ENCODE measurements around the gene PSTPIP1. TPM values are rescaled to one million over a fixed set of nuclear protein-coding genes. Genes with fewer than 3 reads are reported as not detected.

Gene PSTPIP1
- total RNA-seq, 4 donors from 2014 or later, result 2.9 to 8.9 (median 4.0) TPM

DNA sequence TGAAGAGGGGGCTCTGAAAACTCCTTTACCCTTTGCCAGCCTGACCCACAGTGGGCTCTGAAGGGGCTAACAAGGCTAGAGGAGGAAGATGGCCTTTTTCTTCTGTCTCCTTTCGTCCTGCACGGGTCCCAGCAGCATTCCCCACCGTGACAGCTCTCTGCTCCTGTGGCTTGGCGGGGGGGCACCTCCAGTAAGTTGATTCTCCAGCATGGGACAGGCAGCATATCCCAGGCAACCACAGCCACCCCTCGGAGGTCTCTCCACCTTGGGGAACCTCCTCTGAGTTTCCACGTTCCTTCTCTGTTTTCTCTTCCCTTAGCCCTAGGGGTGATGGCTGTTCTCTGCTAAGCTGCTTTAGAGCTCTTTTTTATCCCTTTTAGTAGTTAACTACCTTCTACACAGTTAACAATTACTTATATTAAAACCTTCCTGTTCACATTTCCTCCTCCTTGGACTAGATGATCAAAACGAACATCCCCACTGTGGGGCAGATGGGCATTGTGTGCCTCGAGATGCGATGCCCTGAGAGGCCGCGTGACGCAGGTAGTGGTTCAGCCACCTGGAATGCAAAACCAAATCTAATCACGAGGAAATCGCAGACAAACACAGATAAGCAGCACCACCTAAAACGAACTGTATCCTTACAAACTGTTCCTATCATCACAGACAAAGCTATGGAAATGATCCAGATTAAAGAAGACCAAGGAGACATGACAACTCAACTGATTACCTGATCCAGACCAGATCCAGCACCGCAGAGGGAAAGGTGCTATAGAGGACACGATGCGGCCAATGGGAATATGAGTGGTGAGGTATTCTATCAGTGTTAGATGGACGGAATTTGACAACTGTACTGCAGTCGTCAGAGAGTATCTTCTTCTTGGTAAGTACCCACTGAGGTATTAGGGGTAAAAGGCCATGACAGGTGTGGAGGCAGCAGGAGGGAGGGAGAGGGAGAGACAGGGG lies 48.3 kb downstream of the PSTPIP1 start:
- WGBS, 2 donors, result 89 to 91% methylated on average over 20 of the region's 20 CpGs
- intact Hi-C loops (cut with DNase I; ENCODE audit: low total_unique reads), result no loop called here

DNA sequence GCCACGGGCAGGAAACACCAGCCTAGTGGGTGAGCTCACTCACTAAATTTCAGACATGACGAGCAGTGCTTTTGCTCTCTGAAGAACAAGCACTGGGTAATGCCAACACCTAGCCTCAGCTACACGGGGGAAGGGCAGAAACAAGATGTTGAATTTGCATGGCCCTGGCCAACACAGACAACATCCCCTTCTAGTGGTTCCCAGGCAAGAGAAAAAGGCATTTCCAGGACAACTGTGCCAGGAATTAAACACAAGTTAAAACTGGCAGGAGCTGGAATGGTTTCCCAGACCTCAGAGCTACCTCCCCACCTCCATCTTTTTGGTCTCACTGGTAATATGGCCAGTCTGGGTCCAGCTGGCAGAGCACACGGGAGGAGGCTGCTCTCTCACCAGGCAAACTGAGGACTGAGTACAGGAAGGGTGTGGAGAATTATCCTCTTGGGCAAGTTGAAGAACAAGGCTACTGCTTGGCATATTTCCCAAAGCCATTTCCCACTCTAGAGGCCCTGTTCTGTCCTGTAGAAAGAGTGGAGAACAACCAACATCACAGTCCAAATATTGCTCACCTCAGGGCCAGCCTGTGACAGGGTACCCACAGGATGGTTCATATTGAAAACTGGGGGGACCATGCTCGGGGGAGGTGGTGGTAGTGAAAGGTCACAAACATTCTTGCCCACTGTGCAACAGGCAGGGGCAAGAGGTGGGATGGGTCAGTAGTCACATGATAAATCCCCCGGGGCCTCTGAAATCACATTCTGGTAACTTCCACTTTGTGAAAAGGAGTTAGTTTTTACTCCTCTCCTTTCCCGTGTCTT lies 49.5 kb downstream of the PSTPIP1 start:
- DNase-seq (ENCODE audit: low spot score in 2 of 2), result no peak
- TF ChIP-seq, protein P1, sequence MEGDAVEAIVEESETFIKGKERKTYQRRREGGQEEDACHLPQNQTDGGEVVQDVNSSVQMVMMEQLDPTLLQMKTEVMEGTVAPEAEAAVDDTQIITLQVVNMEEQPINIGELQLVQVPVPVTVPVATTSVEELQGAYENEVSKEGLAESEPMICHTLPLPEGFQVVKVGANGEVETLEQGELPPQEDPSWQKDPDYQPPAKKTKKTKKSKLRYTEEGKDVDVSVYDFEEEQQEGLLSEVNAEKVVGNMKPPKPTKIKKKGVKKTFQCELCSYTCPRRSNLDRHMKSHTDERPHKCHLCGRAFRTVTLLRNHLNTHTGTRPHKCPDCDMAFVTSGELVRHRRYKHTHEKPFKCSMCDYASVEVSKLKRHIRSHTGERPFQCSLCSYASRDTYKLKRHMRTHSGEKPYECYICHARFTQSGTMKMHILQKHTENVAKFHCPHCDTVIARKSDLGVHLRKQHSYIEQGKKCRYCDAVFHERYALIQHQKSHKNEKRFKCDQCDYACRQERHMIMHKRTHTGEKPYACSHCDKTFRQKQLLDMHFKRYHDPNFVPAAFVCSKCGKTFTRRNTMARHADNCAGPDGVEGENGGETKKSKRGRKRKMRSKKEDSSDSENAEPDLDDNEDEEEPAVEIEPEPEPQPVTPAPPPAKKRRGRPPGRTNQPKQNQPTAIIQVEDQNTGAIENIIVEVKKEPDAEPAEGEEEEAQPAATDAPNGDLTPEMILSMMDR (IDR thresholded peaks at IDR 0.05), result no peak
- no peak for TF ChIP-seq POLR2A (IDR thresholded peaks at IDR 0.05)
- intact Hi-C loops (cut with DNase I; ENCODE audit: low total_unique reads), result no loop called here
- WGBS, 2 donors, result 69 to 75% methylated on average over 7 of the region's 7 CpGs
- H3K4me3 ChIP-seq (ENCODE audit: low read depth, poor library complexity, severe bottlenecking), result no peak overlapping the region

More for the DNA sequence above, 48.3 kb downstream of the PSTPIP1 start:
- no peak for TF ChIP-seq POLR2A (IDR thresholded peaks at IDR 0.05)
- TF ChIP-seq, protein P1 (IDR thresholded peaks at IDR 0.05), result no peak
- no peak for DNase-seq (ENCODE audit: low spot score in 2 of 2)
- no peak overlapping the region for H3K4me3 ChIP-seq (ENCODE audit: low read depth, poor library complexity, severe bottlenecking)

DNA sequence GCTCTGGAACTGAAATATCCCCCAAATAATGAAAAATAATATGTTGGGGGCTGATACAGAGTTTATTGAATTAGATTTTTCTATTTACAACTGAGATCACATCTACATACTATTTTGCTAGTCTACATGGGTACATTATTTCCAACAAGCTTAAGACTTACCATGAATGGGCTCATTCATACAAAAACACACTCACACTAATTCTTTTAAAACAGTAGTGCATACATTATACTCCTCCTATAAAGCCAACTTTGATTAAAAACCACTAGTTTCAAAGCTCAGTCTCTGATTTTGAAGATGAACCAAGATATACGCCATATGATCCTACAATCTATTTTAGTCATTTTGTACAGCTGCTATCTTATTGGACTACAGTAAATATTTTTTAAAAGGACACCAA lies 51.1 kb downstream of the PSTPIP1 start:
- intact Hi-C loops (cut with DNase I; ENCODE audit: low total_unique reads), result no loop called here
- 84 to 91% methylated on average over 1 of the region's 1 CpG for WGBS, 2 donors
- DNase-seq (ENCODE audit: low spot score in 2 of 2), result no peak
- TF ChIP-seq, protein P1 (IDR thresholded peaks at IDR 0.05), result no peak
- TF ChIP-seq POLR2A (IDR thresholded peaks at IDR 0.05), result no peak
- H3K4me3 ChIP-seq (ENCODE audit: low read depth, poor library complexity, severe bottlenecking), result no peak overlapping the region

DNA sequence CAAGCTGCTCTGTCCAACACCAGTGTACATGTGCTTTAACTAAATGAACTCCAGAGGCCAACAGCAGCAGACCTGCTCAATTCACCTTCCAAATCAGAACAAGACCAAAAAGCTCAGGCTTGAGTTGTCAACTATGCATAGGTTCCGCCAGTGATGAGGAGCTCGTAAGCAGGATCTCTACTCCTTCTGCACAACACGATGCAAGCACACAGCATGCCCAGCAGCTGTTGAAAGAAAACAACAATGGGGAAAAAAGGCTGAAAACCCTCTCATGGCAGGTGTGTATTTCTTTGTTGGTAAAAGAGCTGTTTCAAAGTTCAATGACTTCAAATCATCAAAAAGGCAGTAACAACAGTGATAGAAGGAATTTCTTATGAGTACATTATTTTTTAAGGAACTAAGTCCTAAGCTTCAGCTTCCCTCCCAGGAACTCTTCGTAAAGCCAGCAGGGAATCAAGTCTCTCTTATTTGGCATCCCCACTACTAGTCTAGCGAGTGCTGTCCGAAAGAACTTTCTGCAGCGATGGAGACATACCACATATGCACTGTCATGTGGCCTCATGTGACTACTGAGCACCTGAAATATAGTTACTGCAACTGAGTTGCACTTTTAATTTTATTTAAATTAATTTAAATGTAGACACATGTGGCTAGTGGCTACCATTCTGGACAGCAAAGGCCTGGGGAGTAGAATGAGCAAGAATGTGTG lies 51.9 kb downstream of the PSTPIP1 start:
- no peak overlapping the region for H3K4me3 ChIP-seq (ENCODE audit: low read depth, poor library complexity, severe bottlenecking)
- 93% methylated on average over 7 of the region's 7 CpGs for WGBS, 2 donors
- no peak for DNase-seq (ENCODE audit: low spot score in 2 of 2)
- no peak for TF ChIP-seq POLR2A (IDR thresholded peaks at IDR 0.05)
- TF ChIP-seq, protein P1 (IDR thresholded peaks at IDR 0.05), result no peak
- intact Hi-C loops (cut with DNase I; ENCODE audit: low total_unique reads), result no loop called here

DNA sequence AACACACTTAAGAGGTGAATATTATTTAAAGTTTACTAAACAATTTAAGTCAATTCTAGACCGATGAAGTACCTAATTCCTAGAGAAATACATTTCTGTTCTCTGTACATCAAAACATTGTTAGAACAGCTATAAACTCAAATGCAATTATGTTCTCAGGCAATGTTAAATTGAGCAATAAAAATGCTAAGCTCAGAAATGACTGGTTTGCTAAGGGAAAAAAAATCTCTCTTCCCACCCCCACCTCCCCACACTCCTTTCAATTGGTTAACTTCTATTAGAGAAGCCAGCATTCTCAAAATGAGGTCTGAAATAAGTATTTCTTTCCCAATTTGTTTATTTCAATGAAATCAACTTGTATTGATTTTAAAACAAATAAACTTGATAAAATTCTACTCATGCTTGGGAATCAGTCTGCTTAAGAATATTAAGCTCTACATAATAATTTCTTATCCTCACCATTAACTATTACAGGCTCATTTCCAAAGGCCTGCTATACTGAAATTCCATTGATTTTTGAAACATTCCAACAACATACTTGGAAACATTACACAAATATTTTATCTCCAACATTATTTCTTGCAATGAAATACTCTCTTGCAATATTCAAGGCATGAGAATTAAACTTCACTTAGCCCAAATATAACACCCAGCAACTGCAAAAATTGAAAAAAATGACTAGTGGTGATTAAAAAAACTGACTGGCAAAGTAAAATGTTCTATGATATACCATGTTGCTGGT lies 53.4 kb downstream of the PSTPIP1 start:
- 96 to 100% methylated on average over 1 of the region's 1 CpG for WGBS, 2 donors
- intact Hi-C loops (cut with DNase I; ENCODE audit: low total_unique reads), result no loop called here
- DNase-seq (ENCODE audit: low spot score in 2 of 2), result no peak
- H3K4me3 ChIP-seq (ENCODE audit: low read depth, poor library complexity, severe bottlenecking), result no peak overlapping the region
- TF ChIP-seq, protein P1 (IDR thresholded peaks at IDR 0.05), result no peak
- TF ChIP-seq POLR2A (IDR thresholded peaks at IDR 0.05), result no peak

All from lower leg skin (tissue), 4 donors.